ENCODE data around the gene F10.

DNA sequence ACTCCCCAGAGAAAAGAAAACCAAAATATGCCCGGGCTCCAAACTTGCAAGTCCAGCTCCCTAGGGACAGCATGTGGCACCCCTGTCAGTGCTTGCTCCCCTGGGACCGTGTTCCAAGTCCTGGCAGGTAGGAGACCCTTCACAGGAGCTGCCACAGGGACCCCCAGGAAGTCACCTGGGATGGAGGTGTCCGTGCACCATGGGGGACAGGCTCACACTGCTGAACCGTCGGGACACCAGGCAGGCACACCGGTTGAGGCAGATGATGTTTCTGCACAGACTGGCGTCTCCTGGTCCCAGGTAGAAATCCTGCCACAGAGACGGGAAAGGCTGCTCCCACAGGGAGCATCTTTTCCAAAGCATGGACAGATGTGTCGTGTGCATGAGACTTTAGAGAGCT lies 24.2 kb downstream of the F10 start:
- TF ChIP-seq, protein P1, sequence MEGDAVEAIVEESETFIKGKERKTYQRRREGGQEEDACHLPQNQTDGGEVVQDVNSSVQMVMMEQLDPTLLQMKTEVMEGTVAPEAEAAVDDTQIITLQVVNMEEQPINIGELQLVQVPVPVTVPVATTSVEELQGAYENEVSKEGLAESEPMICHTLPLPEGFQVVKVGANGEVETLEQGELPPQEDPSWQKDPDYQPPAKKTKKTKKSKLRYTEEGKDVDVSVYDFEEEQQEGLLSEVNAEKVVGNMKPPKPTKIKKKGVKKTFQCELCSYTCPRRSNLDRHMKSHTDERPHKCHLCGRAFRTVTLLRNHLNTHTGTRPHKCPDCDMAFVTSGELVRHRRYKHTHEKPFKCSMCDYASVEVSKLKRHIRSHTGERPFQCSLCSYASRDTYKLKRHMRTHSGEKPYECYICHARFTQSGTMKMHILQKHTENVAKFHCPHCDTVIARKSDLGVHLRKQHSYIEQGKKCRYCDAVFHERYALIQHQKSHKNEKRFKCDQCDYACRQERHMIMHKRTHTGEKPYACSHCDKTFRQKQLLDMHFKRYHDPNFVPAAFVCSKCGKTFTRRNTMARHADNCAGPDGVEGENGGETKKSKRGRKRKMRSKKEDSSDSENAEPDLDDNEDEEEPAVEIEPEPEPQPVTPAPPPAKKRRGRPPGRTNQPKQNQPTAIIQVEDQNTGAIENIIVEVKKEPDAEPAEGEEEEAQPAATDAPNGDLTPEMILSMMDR (conservative IDR thresholded peaks at IDR 0.05; ENCODE audit: low read length) = no peak
- TF ChIP-seq EZH2phosphoT487 (IDR thresholded peaks at IDR 0.05; ENCODE audit: borderline replicate concordance, low read depth, low read length) = no peak

Measured in OCI-LY7 (cell line).